Uterus (tissue), 4 donors: ENCODE results near the gene DCTN5. TPM values are rescaled to one million over a fixed set of nuclear protein-coding genes. Genes with fewer than 3 reads are reported as not detected.
A peak's percentile ranks its signal among the peaks of the same experiment; 100 is the strongest.

Experiments
- DNase-seq, 2 donors: peaks; one replicate each; pipeline ENCODE4 v3.0.0-alpha.2; 2019 to 2020
- H3K27ac ChIP-seq, 2 donors: fragments of 200-600 bp; sonication (generic); 1 replicate in 1 of 2; 2 replicates in 1 of 2; pipeline ENCODE4 v1.5.1; 2016 to 2018
- H3K27me3 ChIP-seq, 2 donors: fragments of 200-600 bp; sonication (generic); one replicate each; pipeline ENCODE4 v1.5.1; 2018 to 2019; ENCODE audit warnings: control low read depth in 1 of 2
- H3K36me3 ChIP-seq, 2 donors: fragments of 200-600 bp; sonication (generic); one replicate each; pipeline ENCODE4 v1.5.1; 2019; ENCODE audit warnings: control low read depth in 1 of 2
- H3K4me1 ChIP-seq, 2 donors: fragments of 200-600 bp; sonication (generic); one replicate each; pipeline ENCODE4 v1.5.1; 2018 to 2019; ENCODE audit warnings: control low read depth in 1 of 2
- H3K4me3 ChIP-seq, 2 donors: fragments of 200-600 bp; sonication (generic); 1 replicate in 1 of 2; 2 replicates in 1 of 2; pipeline ENCODE4 v1.5.1; 2018 to 2019; ENCODE audit warnings: mild to moderate bottlenecking in 1 of 2
- H3K9me3 ChIP-seq, 2 donors: fragments of 200-600 bp; sonication (generic); one replicate each; pipeline ENCODE4 v1.5.1; 2019; ENCODE audit warnings: control low read depth in 1 of 2
- CTCF ChIP-seq, 4 experiments: fragments of 200-600 bp in 2 of 4; fragments of 450-650 bp in 2 of 4; sonication (generic) in 2 of 4; IDR thresholded peaks; one replicate each; pipeline ENCODE4 v1.5.1; 2016 to 2019; ENCODE audit warnings: antibody characterized with exemption in 4 of 4, mild to moderate bottlenecking in 2 of 4, moderate library complexity in 1 of 4
- POLR2A ChIP-seq, 2 donors: fragments of 450-650 bp; IDR thresholded peaks; one replicate each; pipeline ENCODE4 v1.6.1; 2016; ENCODE audit warnings: antibody characterized with exemption in 2 of 2, mild to moderate bottlenecking in 1 of 2, moderate library complexity in 1 of 2
- intact Hi-C: fragments of 100-400 bp; cut with DNase I; formaldehyde crosslinking; loops from one replicate; pipeline ENCODE4 v1.15.1; 2023; ENCODE audit warnings: low total_unique reads
- total RNA-seq, 4 donors: library from RNA; depleted of rRNA in 3 of 4; stranded (reverse); fragments of >200 nt in 3 of 4; gene quantifications; one replicate each; pipeline versions ENCODE4 v1.1.0 to v1.2.4, GENCODE V29; 2014 to 2023
- donor health status: DM: yes; HTN: yes; CAD: no.

DCTN5 gene
- total RNA-seq, 4 donors from 2014 or later = 5.6 to 67.2 (median 27.9) TPM

DNA sequence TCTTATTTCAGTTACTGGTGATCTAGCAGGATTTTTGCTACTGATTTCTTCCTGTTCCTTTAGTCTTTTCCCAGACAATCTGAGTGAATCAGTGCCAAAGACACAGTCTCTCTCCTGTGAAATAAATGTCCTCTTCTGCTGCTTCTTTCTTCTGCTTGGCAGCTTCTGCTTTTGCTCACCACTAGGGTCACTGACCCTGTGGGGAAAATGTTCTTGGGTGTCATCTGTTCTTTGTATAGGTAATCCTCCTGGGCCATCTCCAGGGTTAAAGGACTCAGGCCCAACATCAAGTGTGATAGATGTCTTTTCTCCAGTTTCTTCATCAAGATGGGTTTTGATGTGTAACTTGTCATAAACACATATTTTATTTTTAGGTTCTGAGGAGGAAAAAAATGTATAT is 5.3 kb upstream of the DCTN5 start:
- no peaks in the 10 kb centered on the region for H3K36me3 ChIP-seq
- H3K9me3 ChIP-seq = no peaks in the 10 kb centered on the region
- TF ChIP-seq POLR2A (IDR thresholded peaks at IDR 0.05) = no peak
- intact Hi-C loops = no loop called here
- H3K27me3 ChIP-seq = no peaks in the 10 kb centered on the region
- H3K4me1 ChIP-seq = peaks cover 0 to 9% of the 10 kb centered on the region in 2 donors
- H3K4me3 ChIP-seq = no peak overlapping the region
- DNase-seq = no peak
- no peak overlapping the region for H3K27ac ChIP-seq

DNA sequence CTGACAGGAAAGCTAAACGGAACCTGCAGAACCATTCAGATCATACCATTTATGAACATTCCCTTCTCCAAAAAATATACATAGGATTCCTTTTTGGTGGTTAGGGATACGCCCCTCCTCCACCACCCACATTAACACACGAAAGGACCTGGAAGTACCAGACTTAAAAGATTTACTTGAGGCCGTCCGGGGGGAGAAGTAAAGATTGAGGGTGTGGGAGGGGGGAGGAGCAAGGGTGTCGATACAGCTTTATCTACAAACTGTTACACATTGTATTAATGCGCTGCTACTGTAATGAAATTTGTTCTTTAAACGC is 693 bp upstream of the DCTN5 start:
- Histone ChIP-seq H3K27me3 (no peaks in the 10 kb centered on the region), H3K27ac (peak overlapping the region; percentile 81 to 85), H3K4me1 (peaks cover 0 to 13% of the 10 kb centered on the region in 2 donors), H3K4me3 (peak overlapping the region; percentile 84 to 99), H3K36me3 (no peaks in the 10 kb centered on the region), H3K9me3 (no peaks in the 10 kb centered on the region)
- intact Hi-C loops = no loop called here
- no peak for DNase-seq
- TF ChIP-seq POLR2A (IDR thresholded peaks at IDR 0.05) (no peak), CTCF (IDR thresholded peaks at IDR 0.05) (no peak)

- Histone ChIP-seq H3K27me3 (no peaks in the 10 kb centered on the region), H3K9me3 (no peaks in the 10 kb centered on the region), H3K4me3 (peak overlapping the region; percentile 84 to 99), H3K36me3 (no peaks in the 10 kb centered on the region), H3K27ac (no peak overlapping the region), H3K4me1 (peaks cover 0 to 13% of the 10 kb centered on the region in 2 donors)
- no peak for TF ChIP-seq POLR2A (IDR thresholded peaks at IDR 0.05)
- TF ChIP-seq CTCF (IDR thresholded peaks at IDR 0.05) = no peak
- intact Hi-C loops = no loop called here
- DNase-seq = no peak
These were observed 1.0 kb downstream of the DCTN5 start for GRCh38 chr16:23642246-23642774.

GRCh38 chr16:23650674-23651416 is 9.6 kb downstream of the DCTN5 start:
- no peak for DNase-seq
- no peaks in the 10 kb centered on the region for H3K27me3 ChIP-seq
- H3K36me3 ChIP-seq = no peaks in the 10 kb centered on the region
- intact Hi-C loops = no loop called here
- H3K4me1 ChIP-seq = no peaks in the 10 kb centered on the region
- no peaks in the 10 kb centered on the region for H3K9me3 ChIP-seq
- TF ChIP-seq POLR2A (IDR thresholded peaks at IDR 0.05) = no peak
- TF ChIP-seq CTCF (IDR thresholded peaks at IDR 0.05) = no peak
- no peak overlapping the region for H3K27ac ChIP-seq
- H3K4me3 ChIP-seq = no peak overlapping the region

GRCh38 chr16:23651943-23652468 is 10.7 kb downstream of the DCTN5 start:
- Histone ChIP-seq H3K4me3 (no peak overlapping the region), H3K4me1 (no peaks in the 10 kb centered on the region), H3K27ac (no peak overlapping the region), H3K27me3 (no peaks in the 10 kb centered on the region), H3K9me3 (no peaks in the 10 kb centered on the region), H3K36me3 (no peaks in the 10 kb centered on the region)
- no peak for TF ChIP-seq POLR2A (IDR thresholded peaks at IDR 0.05)
- no peak for TF ChIP-seq CTCF (IDR thresholded peaks at IDR 0.05)
- no peak for DNase-seq
- intact Hi-C loops = no loop called here
